Body of pancreas (tissue), 4 donors: Measurements from ENCODE around the gene ANKRD13B.

Experiments
- CTCF ChIP-seq, 7 experiments: fragments of 450-650 bp in 4 of 7; fragments of 200-600 bp in 3 of 7; sonication (generic) in 3 of 7; IDR thresholded peaks; one replicate each; pipeline ENCODE4 v1.5.1; 2016 to 2019; ENCODE audit warnings: antibody characterized with exemption in 7 of 7
- POLR2A ChIP-seq, 3 donors: fragments of 450-650 bp; IDR thresholded peaks; one replicate each; pipeline ENCODE4 v1.6.1; 2016; ENCODE audit warnings: antibody characterized with exemption in 3 of 3, mild to moderate bottlenecking in 2 of 3

GRCh38 chr17:29570521-29570920, 22.4 kb upstream of the ANKRD13B start:
- no peak for TF ChIP-seq CTCF (IDR thresholded peaks at IDR 0.05)
- TF ChIP-seq POLR2A (IDR thresholded peaks at IDR 0.05) = no peak
